ENCODE data around the gene MYB.

The MYB gene

GRCh38 chr6:135204951-135205350 is 23.8 kb downstream of the MYB start:
- no peak for DNase-seq (ENCODE audit: extremely low spot score)
- TF ChIP-seq CTCF (IDR thresholded peaks at IDR 0.05; ENCODE audit: control extremely low read depth, extremely low read depth, low read depth, missing control alignments) = no peak
- CTCF ChIA-PET = interaction anchor here (0.6 to 2.3 kb wide), 5 partner anchors 9 to 42 kb away, joined by 3 to 11 read pairs (median 4); no protein-coding TSS in a partner anchor
- POLR2A ChIA-PET = no interaction called here

GRCh38 chr6:135209803-135210202 is 28.7 kb downstream of the MYB start:
- TF ChIP-seq CTCF (IDR thresholded peaks at IDR 0.05; ENCODE audit: control extremely low read depth, extremely low read depth, low read depth, missing control alignments) = no peak
- POLR2A ChIA-PET = no interaction called here
- no peak for DNase-seq (ENCODE audit: extremely low spot score)
- CTCF ChIA-PET = interaction anchor here (0.9 to 1.9 kb wide), 2 partner anchors 9 to 19 kb away, joined by 3 to 6 read pairs; no protein-coding TSS in a partner anchor

- TF ChIP-seq CTCF (IDR thresholded peaks at IDR 0.05; ENCODE audit: control extremely low read depth, extremely low read depth, low read depth, missing control alignments) = no peak
- DNase-seq (ENCODE audit: extremely low spot score) = no peak
- POLR2A ChIA-PET = no interaction called here
- CTCF ChIA-PET = interaction anchor here (1.8 to 1.9 kb wide), 2 partner anchors 10 to 21 kb away, joined by 5 to 6 read pairs; no protein-coding TSS in a partner anchor
These were observed 29.7 kb downstream of the MYB start for GRCh38 chr6:135210632-135211305.

GRCh38 chr6:135211306-135211702 is 30.2 kb downstream of the MYB start:
- CTCF ChIA-PET = interaction anchor here (1.8 to 1.9 kb wide), 2 partner anchors 10 to 21 kb away, joined by 5 to 6 read pairs; no protein-coding TSS in a partner anchor
- no peak for TF ChIP-seq CTCF (IDR thresholded peaks at IDR 0.05; ENCODE audit: control extremely low read depth, extremely low read depth, low read depth, missing control alignments)
- POLR2A ChIA-PET = no interaction called here
- no peak for DNase-seq (ENCODE audit: extremely low spot score)

GRCh38 chr6:135212020-135212806 is 31.1 kb downstream of the MYB start:
- ChIA-PET CTCF (interaction anchor here (1.8 kb wide), 1 partner anchor 22 kb away, joined by 5 read pairs; no protein-coding TSS in a partner anchor), POLR2A (no interaction called here)
- DNase-seq (ENCODE audit: extremely low spot score) = no peak
- no peak for TF ChIP-seq CTCF (IDR thresholded peaks at IDR 0.05; ENCODE audit: control extremely low read depth, extremely low read depth, low read depth, missing control alignments)

- ChIA-PET CTCF (interaction anchor here (1.0 to 2.3 kb wide), 6 partner anchors 8 to 62 kb away, joined by 3 to 11 read pairs (median 4); no protein-coding TSS in a partner anchor), POLR2A (no interaction called here)
- no peak for DNase-seq (ENCODE audit: extremely low spot score)
- TF ChIP-seq CTCF (IDR thresholded peaks at IDR 0.05; ENCODE audit: control extremely low read depth, extremely low read depth, low read depth, missing control alignments) = no peak
These were observed 31.8 kb downstream of the MYB start for GRCh38 chr6:135212935-135213334.

Data from GM10248 (cell line).